C4-2B (cell line): ENCODE data around the gene PRPH.

Experiments used
- ZFX ChIP-seq: fragments of 450-650 bp; IDR thresholded peaks from 2 replicates; pipeline ENCODE4 v1.6.1; 2017
- TF ChIP-seq, protein P1 (sequence below): fragments of 450-650 bp; conservative IDR thresholded peaks from 2 replicates; pipeline ENCODE4 v1.5.1; 2017; ENCODE audit warnings: mild to moderate bottlenecking

DNA sequence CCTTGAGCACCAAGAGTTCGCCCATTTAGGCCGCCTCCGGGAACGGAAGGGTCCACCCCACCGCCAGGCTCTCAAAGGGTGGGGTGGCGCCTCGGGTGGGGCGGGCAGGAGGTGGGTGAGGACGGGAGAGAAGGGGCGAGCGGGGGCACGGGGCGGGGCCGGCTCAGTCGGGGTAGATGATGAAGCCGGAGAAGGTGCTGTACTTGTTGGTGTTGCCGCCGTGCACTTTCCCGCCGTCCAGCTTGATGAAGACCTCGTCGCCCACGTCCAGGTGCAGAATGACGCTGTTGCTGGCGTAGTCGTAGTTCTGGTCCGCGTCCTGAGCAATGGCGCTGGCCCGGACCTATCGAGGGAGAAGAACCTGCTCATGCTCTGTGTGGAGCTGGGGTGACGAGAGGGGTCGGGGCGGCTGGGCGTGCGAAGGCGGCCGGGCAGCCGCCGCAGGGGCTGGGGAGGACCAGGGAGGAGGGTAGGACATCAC is 38.0 kb downstream of the PRPH start:
- TF ChIP-seq, protein P1, sequence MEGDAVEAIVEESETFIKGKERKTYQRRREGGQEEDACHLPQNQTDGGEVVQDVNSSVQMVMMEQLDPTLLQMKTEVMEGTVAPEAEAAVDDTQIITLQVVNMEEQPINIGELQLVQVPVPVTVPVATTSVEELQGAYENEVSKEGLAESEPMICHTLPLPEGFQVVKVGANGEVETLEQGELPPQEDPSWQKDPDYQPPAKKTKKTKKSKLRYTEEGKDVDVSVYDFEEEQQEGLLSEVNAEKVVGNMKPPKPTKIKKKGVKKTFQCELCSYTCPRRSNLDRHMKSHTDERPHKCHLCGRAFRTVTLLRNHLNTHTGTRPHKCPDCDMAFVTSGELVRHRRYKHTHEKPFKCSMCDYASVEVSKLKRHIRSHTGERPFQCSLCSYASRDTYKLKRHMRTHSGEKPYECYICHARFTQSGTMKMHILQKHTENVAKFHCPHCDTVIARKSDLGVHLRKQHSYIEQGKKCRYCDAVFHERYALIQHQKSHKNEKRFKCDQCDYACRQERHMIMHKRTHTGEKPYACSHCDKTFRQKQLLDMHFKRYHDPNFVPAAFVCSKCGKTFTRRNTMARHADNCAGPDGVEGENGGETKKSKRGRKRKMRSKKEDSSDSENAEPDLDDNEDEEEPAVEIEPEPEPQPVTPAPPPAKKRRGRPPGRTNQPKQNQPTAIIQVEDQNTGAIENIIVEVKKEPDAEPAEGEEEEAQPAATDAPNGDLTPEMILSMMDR, result no peak
- TF ChIP-seq ZFX, result no peak
